Gastroesophageal sphincter (tissue), 4 donors: Measurements from ENCODE around the gene MTFP1. TPM values are rescaled to one million over a fixed set of nuclear protein-coding genes. Genes with fewer than 3 reads are reported as not detected.

Experiments
- ATAC-seq: fragments of 150-250 bp; one replicate; pipeline ENCODE4 v1.9.1; 2016; ENCODE audit warnings: mild to moderate bottlenecking, moderate library complexity
- H3K27ac ChIP-seq, 4 donors: fragments of 200-600 bp; sonication (generic) in 3 of 4; 1 replicate in 3 of 4; 2 replicates in 1 of 4; pipeline ENCODE4 v1.5.1; 2016 to 2019
- H3K27me3 ChIP-seq: fragments of 200-600 bp; sonication (generic); one replicate; pipeline ENCODE4 v1.5.1; 2019
- H3K36me3 ChIP-seq, 2 donors: fragments of 200-600 bp; sonication (generic); one replicate each; pipeline ENCODE4 v1.5.1; 2019; ENCODE audit warnings: control low read depth in 1 of 2
- H3K4me1 ChIP-seq, 3 donors: fragments of 200-600 bp; sonication (generic); 1 replicate in 2 of 3; 2 replicates in 1 of 3; pipeline ENCODE4 v1.5.1; 2016 to 2019; ENCODE audit warnings: control low read depth in 2 of 3
- H3K4me3 ChIP-seq, 2 donors: fragments of 200-600 bp; sonication (generic); one replicate each; pipeline ENCODE4 v1.5.1; 2019; ENCODE audit warnings: mild to moderate bottlenecking in 1 of 2, moderate library complexity in 1 of 2
- H3K9me3 ChIP-seq, 3 donors: fragments of 200-600 bp; sonication (generic); one replicate each; pipeline ENCODE4 v1.5.1; 2017 to 2019; ENCODE audit warnings: control low read depth in 2 of 3
- CTCF ChIP-seq, 4 experiments: fragments of 200-600 bp in 2 of 4; fragments of 450-650 bp in 2 of 4; sonication (generic) in 1 of 4; IDR thresholded peaks; one replicate each; pipeline ENCODE4 v1.5.1; 2017 to 2019; ENCODE audit warnings: antibody characterized with exemption in 4 of 4, mild to moderate bottlenecking in 2 of 4, moderate library complexity in 2 of 4
- EP300 ChIP-seq: sonication (generic); formaldehyde crosslinking; IDR thresholded peaks from one replicate; pipeline ENCODE4 v1.6.1; 2017; ENCODE audit warnings: antibody characterized with exemption, mild to moderate bottlenecking
- POLR2A ChIP-seq, 2 donors: fragments of 450-650 bp; IDR thresholded peaks; one replicate each; pipeline ENCODE4 v1.6.1; 2017; ENCODE audit warnings: antibody characterized with exemption in 2 of 2, mild to moderate bottlenecking in 2 of 2, moderate library complexity in 1 of 2
- POLR2AphosphoS5 ChIP-seq: sonication (generic); formaldehyde crosslinking; IDR thresholded peaks from one replicate; pipeline ENCODE4 v1.6.1; 2017; ENCODE audit warnings: antibody characterized with exemption
- WGBS, 2 donors: methylation state at CpG; one replicate each; pipeline ENCODE4 v1.1.5; 2018; ENCODE audit warnings: low coverage in 1 of 2; 5-methylcytosine and 5-hydroxymethylcytosine counted together
- total RNA-seq, 4 donors: library from RNA; depleted of rRNA; stranded (reverse); fragments of >200 nt; gene quantifications; one replicate each; pipeline ENCODE4 v1.1.0, GENCODE V29; 2016

Gene MTFP1
- total RNA-seq, 4 donors from 2014 or later, result 1.1 to 10.3 (median 6.3) TPM

GRCh38 chr22:30422481-30423300 is 2.9 kb upstream of the MTFP1 start:
- H3K4me1 ChIP-seq, result peaks cover 0 to 66% (median 34%) of the 10 kb centered on the region in 3 donors
- peak overlapping the region; percentile 48 to 66 for H3K4me3 ChIP-seq
- H3K9me3 ChIP-seq, result no peaks in the 10 kb centered on the region
- no peaks in the 10 kb centered on the region for H3K27me3 ChIP-seq
- peak; percentile 48 for ATAC-seq
- no peak for TF ChIP-seq CTCF (IDR thresholded peaks at IDR 0.05)
- TF ChIP-seq EP300, result no peak
- TF ChIP-seq POLR2A (IDR thresholded peaks at IDR 0.05), result no peak
- peak; percentile 94 for TF ChIP-seq POLR2AphosphoS5
- H3K36me3 ChIP-seq, result peaks cover 0 to 31% of the 10 kb centered on the region in 2 donors
- 18 to 40% methylated on average over 6 to 13 of the region's 18 CpGs for WGBS, 2 donors
- H3K27ac ChIP-seq, result peak overlapping the region; percentile 84 to 99 (median 96)

- peaks cover 0 to 24% of the 10 kb centered on the region in 2 donors for H3K36me3 ChIP-seq
- peaks cover 0 to 66% (median 34%) of the 10 kb centered on the region in 3 donors for H3K4me1 ChIP-seq
- H3K27me3 ChIP-seq, result no peaks in the 10 kb centered on the region
- H3K27ac ChIP-seq, result peak overlapping the region; percentile 84 to 99 (median 96)
- 0% methylated on average over 9 to 18 of the region's 45 CpGs for WGBS, 2 donors
- H3K9me3 ChIP-seq, result no peaks in the 10 kb centered on the region
- peak; percentile 65 for ATAC-seq
- H3K4me3 ChIP-seq, result peak overlapping the region; percentile 48 to 66
- no peak for TF ChIP-seq POLR2AphosphoS5
- peak in 1 of 4 experiments; percentile 21 for TF ChIP-seq CTCF (IDR thresholded peaks at IDR 0.05)
- peak; percentile 78 to 83 for TF ChIP-seq POLR2A (IDR thresholded peaks at IDR 0.05)
- no peak for TF ChIP-seq EP300
Measured at GRCh38 chr22:30423301-30423958, 2.1 kb upstream of the MTFP1 start.

- Histone ChIP-seq H3K4me1 (peaks cover 0 to 66% (median 34%) of the 10 kb centered on the region in 3 donors), H3K4me3 (peak overlapping the region; percentile 48 to 66), H3K9me3 (no peaks in the 10 kb centered on the region), H3K27me3 (no peaks in the 10 kb centered on the region), H3K36me3 (peaks cover 0 to 18% of the 10 kb centered on the region in 2 donors), H3K27ac (peak overlapping the region; percentile 84 to 99 (median 96))
- WGBS, 2 donors, result 0 to 3% methylated on average over 1 to 11 of the region's 31 CpGs
- TF ChIP-seq EP300 (no peak), CTCF (IDR thresholded peaks at IDR 0.05) (peak in 1 of 4 experiments; percentile 11), POLR2A (IDR thresholded peaks at IDR 0.05) (peak in 1 of 2 donors; percentile 41), POLR2AphosphoS5 (peak; percentile 98)
- ATAC-seq, result peak; percentile 94
Measured at GRCh38 chr22:30423959-30424533, 1.5 kb upstream of the MTFP1 start.

GRCh38 chr22:30424534-30425326 is 838 bp upstream of the MTFP1 start:
- Histone ChIP-seq H3K4me3 (peak overlapping the region; percentile 48 to 66), H3K27me3 (no peaks in the 10 kb centered on the region), H3K4me1 (peaks cover 0 to 64% (median 34%) of the 10 kb centered on the region in 3 donors), H3K27ac (peak overlapping the region; percentile 3 to 99 (median 96)), H3K9me3 (no peaks in the 10 kb centered on the region), H3K36me3 (peaks cover 0 to 11% of the 10 kb centered on the region in 2 donors)
- no peak for TF ChIP-seq POLR2A (IDR thresholded peaks at IDR 0.05)
- TF ChIP-seq CTCF (IDR thresholded peaks at IDR 0.05), result peak in 1 of 4 experiments; percentile 6
- WGBS, 2 donors, result 35 to 39% methylated on average over 14 to 17 of the region's 20 CpGs
- no peak for ATAC-seq
